NB4 (cell line): Measurements from ENCODE around the gene FGF12.

Experiments
- DNase-seq: peaks from one replicate; pipeline ENCODE4 v3.0.0; 2010; ENCODE audit warnings: low read depth
- H3K4me3 ChIP-seq: one replicate; pipeline ENCODE4 v1.5.1; 2011; ENCODE audit warnings: mild to moderate bottlenecking, low read depth, low read length, moderate library complexity
- CTCF ChIP-seq: IDR thresholded peaks from one replicate; pipeline ENCODE4 v1.5.1; 2012; ENCODE audit warnings: low read depth, low read length
- MAX ChIP-seq: IDR thresholded peaks from 2 replicates; pipeline ENCODE4 v1.6.1; 2011; ENCODE audit warnings: low read depth, low read length
- MYC ChIP-seq: IDR thresholded peaks from 2 replicates; pipeline ENCODE4 v1.6.1; 2011; ENCODE audit warnings: low read depth, low read length
- POLR2A ChIP-seq: IDR thresholded peaks from 2 replicates; pipeline ENCODE4 v1.6.1; 2011; ENCODE audit warnings: mild to moderate bottlenecking; ENCODE audit not compliant: insufficient read length; ENCODE audit errors: extremely low read depth

The FGF12 gene

GRCh38 chr3:192128060-192128459 lies 599.3 kb downstream of the FGF12 start:
- DNase-seq: no peak
- no peak overlapping the region for H3K4me3 ChIP-seq
- TF ChIP-seq POLR2A: no peak
- no peak for TF ChIP-seq MAX
- TF ChIP-seq MYC: no peak
- TF ChIP-seq CTCF: no peak

GRCh38 chr3:192122832-192123594 lies 604.3 kb downstream of the FGF12 start:
- no peak for TF ChIP-seq CTCF
- no peak for TF ChIP-seq MYC
- TF ChIP-seq MAX: no peak
- TF ChIP-seq POLR2A: no peak
- H3K4me3 ChIP-seq: no peak overlapping the region
- peak; percentile 1 for DNase-seq

- no peak for TF ChIP-seq MAX
- no peak overlapping the region for H3K4me3 ChIP-seq
- no peak for DNase-seq
Measured at GRCh38 chr3:192121923-192122322, 605.4 kb downstream of the FGF12 start.

- DNase-seq: no peak
- H3K4me3 ChIP-seq: no peak overlapping the region
- TF ChIP-seq CTCF (no peak), POLR2A (no peak), MYC (no peak), MAX (no peak)
Measured at GRCh38 chr3:192108820-192109219, 618.5 kb downstream of the FGF12 start.

- H3K4me3 ChIP-seq: no peak overlapping the region
- TF ChIP-seq MYC (no peak), POLR2A (no peak), CTCF (no peak), MAX (no peak)
- DNase-seq: no peak
Measured at GRCh38 chr3:192106543-192106942, 620.8 kb downstream of the FGF12 start.

- DNase-seq: peak; percentile 3
- H3K4me3 ChIP-seq: no peak overlapping the region
- TF ChIP-seq CTCF (no peak), MYC (no peak), POLR2A (no peak), MAX (no peak)
Measured at GRCh38 chr3:192092388-192093005, 634.8 kb downstream of the FGF12 start.
